Stimulated activated CD4-positive, alpha-beta T cell treated with anti-CD3 and anti-CD28 coated beads, Interleukin-4, amount 100 ng/mL, for 4 hours (primary cell): ENCODE measurements around the gene PTGER3.

Source experiments
- DNase-seq, 2 experiments: peaks; one replicate each; pipeline ENCODE4 v3.0.0-alpha.2; 2020

PTGER3 gene

GRCh38 chr1:71049951-71050598 lies 2.5 kb upstream of the PTGER3 start:
- no peak for DNase-seq

GRCh38 chr1:71046891-71047634 lies 553 bp downstream of the PTGER3 start:
- peak in 1 of 2 experiments; percentile 11 for DNase-seq

- no peak for DNase-seq
Measured at GRCh38 chr1:71045463-71046028, 2.1 kb downstream of the PTGER3 start.

GRCh38 chr1:71044833-71045232 lies 2.8 kb downstream of the PTGER3 start:
- DNase-seq, result no peak

- no peak for DNase-seq
Measured at GRCh38 chr1:71043065-71043464, 4.6 kb downstream of the PTGER3 start.

- DNase-seq, result no peak
Measured at GRCh38 chr1:71041806-71042205, 5.8 kb downstream of the PTGER3 start.

GRCh38 chr1:71039661-71040262 lies 7.9 kb downstream of the PTGER3 start:
- DNase-seq, result no peak

- no peak for DNase-seq
Measured at GRCh38 chr1:71038942-71039341, 8.7 kb downstream of the PTGER3 start.

GRCh38 chr1:71037829-71038620 lies 9.6 kb downstream of the PTGER3 start:
- DNase-seq, result no peak

- DNase-seq, result no peak
Measured at GRCh38 chr1:71037066-71037465, 10.6 kb downstream of the PTGER3 start.

- DNase-seq, result no peak
Measured at GRCh38 chr1:71033136-71033535, 14.5 kb downstream of the PTGER3 start.

GRCh38 chr1:71031426-71031825 lies 16.2 kb downstream of the PTGER3 start:
- no peak for DNase-seq

GRCh38 chr1:71030026-71030425 lies 17.6 kb downstream of the PTGER3 start:
- no peak for DNase-seq

- no peak for DNase-seq
Measured at GRCh38 chr1:71028981-71029380, 18.6 kb downstream of the PTGER3 start.

- no peak for DNase-seq
Measured at GRCh38 chr1:71027991-71028390, 19.6 kb downstream of the PTGER3 start.

- no peak for DNase-seq
Measured at GRCh38 chr1:71026093-71026492, 21.5 kb downstream of the PTGER3 start.

GRCh38 chr1:71023515-71023914 lies 24.1 kb downstream of the PTGER3 start:
- DNase-seq, result no peak

- no peak for DNase-seq
Measured at GRCh38 chr1:71019233-71019969, 28.2 kb downstream of the PTGER3 start.

- DNase-seq, result no peak
Measured at GRCh38 chr1:71018791-71019190, 28.8 kb downstream of the PTGER3 start.

GRCh38 chr1:71015745-71016144 lies 31.9 kb downstream of the PTGER3 start:
- no peak for DNase-seq

- no peak for DNase-seq
Measured at GRCh38 chr1:71014178-71014579, 33.4 kb downstream of the PTGER3 start.
